Measurements from ENCODE around the gene TMEM108.

TMEM108 gene

DNA sequence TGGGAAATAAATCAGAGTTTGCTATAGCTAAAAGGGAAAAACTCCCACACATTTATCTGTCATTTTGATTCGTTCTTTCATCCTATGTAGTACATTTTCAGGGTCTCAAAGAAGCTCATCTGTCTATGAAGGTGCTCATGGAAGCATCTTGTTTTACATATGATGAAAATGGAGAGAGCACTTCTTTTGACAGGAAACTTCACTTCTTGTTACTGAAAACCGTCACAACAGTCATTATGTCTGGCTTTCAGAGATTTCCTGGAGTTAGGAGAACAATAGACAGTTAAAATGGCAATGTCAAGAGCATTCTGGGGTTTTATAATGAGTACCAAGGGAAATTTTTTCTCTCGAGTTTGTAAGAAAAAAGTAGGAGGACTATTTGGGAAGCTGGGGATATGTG lies 83.3 kb downstream of the TMEM108 start:
- H3K9me2 ChIP-seq (replicated peaks; ENCODE audit: control insufficient read depth, low read length): no peaks in the 10 kb centered on the region
- no peaks in the 10 kb centered on the region for H3K9me3 ChIP-seq (ENCODE audit: control insufficient read depth, insufficient read depth, low read length)
- peaks cover 18% of the 10 kb centered on the region for H3K4me1 ChIP-seq (ENCODE audit: control insufficient read depth, low read length)
- H3K79me2 ChIP-seq (ENCODE audit: control insufficient read depth, low read length): no peaks in the 10 kb centered on the region
- no peaks in the 10 kb centered on the region for H4K20me1 ChIP-seq (ENCODE audit: control insufficient read depth, insufficient read depth, low read depth, low read length)
- TF ChIP-seq, protein P1, sequence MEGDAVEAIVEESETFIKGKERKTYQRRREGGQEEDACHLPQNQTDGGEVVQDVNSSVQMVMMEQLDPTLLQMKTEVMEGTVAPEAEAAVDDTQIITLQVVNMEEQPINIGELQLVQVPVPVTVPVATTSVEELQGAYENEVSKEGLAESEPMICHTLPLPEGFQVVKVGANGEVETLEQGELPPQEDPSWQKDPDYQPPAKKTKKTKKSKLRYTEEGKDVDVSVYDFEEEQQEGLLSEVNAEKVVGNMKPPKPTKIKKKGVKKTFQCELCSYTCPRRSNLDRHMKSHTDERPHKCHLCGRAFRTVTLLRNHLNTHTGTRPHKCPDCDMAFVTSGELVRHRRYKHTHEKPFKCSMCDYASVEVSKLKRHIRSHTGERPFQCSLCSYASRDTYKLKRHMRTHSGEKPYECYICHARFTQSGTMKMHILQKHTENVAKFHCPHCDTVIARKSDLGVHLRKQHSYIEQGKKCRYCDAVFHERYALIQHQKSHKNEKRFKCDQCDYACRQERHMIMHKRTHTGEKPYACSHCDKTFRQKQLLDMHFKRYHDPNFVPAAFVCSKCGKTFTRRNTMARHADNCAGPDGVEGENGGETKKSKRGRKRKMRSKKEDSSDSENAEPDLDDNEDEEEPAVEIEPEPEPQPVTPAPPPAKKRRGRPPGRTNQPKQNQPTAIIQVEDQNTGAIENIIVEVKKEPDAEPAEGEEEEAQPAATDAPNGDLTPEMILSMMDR (IDR thresholded peaks at IDR 0.05; ENCODE audit: low read depth, low read length, poor library complexity, severe bottlenecking): no peak
- TF ChIP-seq EZH2phosphoT487 (IDR thresholded peaks at IDR 0.05; ENCODE audit: borderline replicate concordance, low read length): no peak
- H3K36me3 ChIP-seq (ENCODE audit: control insufficient read depth, low read length): no peaks in the 10 kb centered on the region
- no peaks in the 10 kb centered on the region for H3K27me3 ChIP-seq (ENCODE audit: control insufficient read depth, low read length)
- H3K4me3 ChIP-seq (ENCODE audit: low read length): no peak overlapping the region
- no peak overlapping the region for H3K4me2 ChIP-seq (ENCODE audit: low read length)
- no peaks in the 10 kb centered on the region for H3F3A ChIP-seq (ENCODE audit: control insufficient read depth, insufficient read depth)
- no peak overlapping the region for H3K27ac ChIP-seq (ENCODE audit: low read depth, low read length)

DNA sequence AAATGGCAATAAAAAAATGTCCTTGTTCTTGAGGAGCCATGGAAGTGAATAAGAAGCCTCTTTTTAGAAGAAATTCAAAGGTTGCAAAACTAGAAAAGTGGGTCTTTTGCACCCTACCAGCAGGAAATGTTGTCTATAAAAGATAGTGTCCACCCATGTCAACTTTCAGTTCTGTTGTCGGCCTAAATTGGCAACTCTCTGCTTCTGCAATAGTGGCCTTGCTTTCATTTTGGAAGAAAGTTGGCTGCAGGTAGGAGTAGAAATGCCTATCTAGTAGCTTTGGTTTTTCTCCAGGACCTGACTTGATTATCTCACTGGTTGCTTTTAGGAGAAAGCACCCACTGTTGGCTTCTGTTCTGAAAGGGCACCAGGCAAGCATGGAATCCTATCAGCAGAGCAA lies 85.4 kb downstream of the TMEM108 start:
- H3K27me3 ChIP-seq (ENCODE audit: control insufficient read depth, low read length): no peaks in the 10 kb centered on the region
- H3K27ac ChIP-seq (ENCODE audit: low read depth, low read length): no peak overlapping the region
- H3F3A ChIP-seq (ENCODE audit: control insufficient read depth, insufficient read depth): no peaks in the 10 kb centered on the region
- H4K20me1 ChIP-seq (ENCODE audit: control insufficient read depth, insufficient read depth, low read depth, low read length): no peaks in the 10 kb centered on the region
- H3K36me3 ChIP-seq (ENCODE audit: control insufficient read depth, low read length): no peaks in the 10 kb centered on the region
- H3K4me1 ChIP-seq (ENCODE audit: control insufficient read depth, low read length): peaks cover 4% of the 10 kb centered on the region; the same call in 1 of the 2 replicates
- H3K79me2 ChIP-seq (ENCODE audit: control insufficient read depth, low read length): no peaks in the 10 kb centered on the region
- H3K4me2 ChIP-seq (ENCODE audit: low read length): no peak overlapping the region
- no peaks in the 10 kb centered on the region for H3K9me3 ChIP-seq (ENCODE audit: control insufficient read depth, insufficient read depth, low read length)
- TF ChIP-seq, protein P1 (IDR thresholded peaks at IDR 0.05; ENCODE audit: low read depth, low read length, poor library complexity, severe bottlenecking): no peak
- TF ChIP-seq EZH2phosphoT487 (IDR thresholded peaks at IDR 0.05; ENCODE audit: borderline replicate concordance, low read length): no peak
- no peak overlapping the region for H3K4me3 ChIP-seq (ENCODE audit: low read length)
- no peaks in the 10 kb centered on the region for H3K9me2 ChIP-seq (replicated peaks; ENCODE audit: control insufficient read depth, low read length)

DNA sequence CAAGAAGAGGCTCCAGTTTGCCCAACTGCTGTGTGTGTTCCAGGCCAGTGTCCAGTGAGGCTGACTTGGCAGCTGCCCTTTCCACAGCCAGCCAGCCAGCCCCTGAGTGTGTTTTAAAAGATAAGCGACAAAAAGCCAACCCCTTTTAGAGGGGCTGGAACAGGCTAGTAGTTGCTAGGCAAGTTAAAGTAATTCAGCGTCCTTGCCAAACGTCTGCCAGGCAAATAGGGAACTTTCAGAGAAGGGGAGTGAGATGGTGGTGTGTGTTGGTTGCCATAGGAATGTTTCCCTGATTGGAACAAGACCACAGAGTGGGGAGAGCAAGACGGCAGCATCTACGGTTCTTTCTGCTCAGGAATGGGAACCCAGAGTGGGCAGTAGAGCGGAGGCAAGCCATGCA lies 86.3 kb downstream of the TMEM108 start:
- no peaks in the 10 kb centered on the region for H3K9me3 ChIP-seq (ENCODE audit: control insufficient read depth, insufficient read depth, low read length)
- no peak overlapping the region for H3K4me2 ChIP-seq (ENCODE audit: low read length)
- H4K20me1 ChIP-seq (ENCODE audit: control insufficient read depth, insufficient read depth, low read depth, low read length): no peaks in the 10 kb centered on the region
- no peak for TF ChIP-seq EZH2phosphoT487 (IDR thresholded peaks at IDR 0.05; ENCODE audit: borderline replicate concordance, low read length)
- TF ChIP-seq, protein P1 (IDR thresholded peaks at IDR 0.05; ENCODE audit: low read depth, low read length, poor library complexity, severe bottlenecking): no peak
- H3K79me2 ChIP-seq (ENCODE audit: control insufficient read depth, low read length): no peaks in the 10 kb centered on the region
- no peaks in the 10 kb centered on the region for H3K27me3 ChIP-seq (ENCODE audit: control insufficient read depth, low read length)
- peaks cover 4% of the 10 kb centered on the region; the same call in 1 of the 2 replicates for H3K4me1 ChIP-seq (ENCODE audit: control insufficient read depth, low read length)
- H3F3A ChIP-seq (ENCODE audit: control insufficient read depth, insufficient read depth): no peaks in the 10 kb centered on the region
- H3K9me2 ChIP-seq (replicated peaks; ENCODE audit: control insufficient read depth, low read length): no peaks in the 10 kb centered on the region
- H3K36me3 ChIP-seq (ENCODE audit: control insufficient read depth, low read length): no peaks in the 10 kb centered on the region
- no peak overlapping the region for H3K4me3 ChIP-seq (ENCODE audit: low read length)
- no peak overlapping the region for H3K27ac ChIP-seq (ENCODE audit: low read depth, low read length)
